Activated CD4-positive, alpha-beta T cell treated with anti-CD3 and anti-CD28 coated beads, Interleukin-2, amount 50 U/mL, for 16 hours (primary cell): ENCODE measurements around the gene CSTF2T.
"Not testable (repeated sequence)": the region's sequence is repeated elsewhere in the genome, so short reads cannot be mapped to it uniquely, and the experiment has no call there.

Experiments
- DNase-seq: peaks from one replicate; pipeline ENCODE4 v3.0.0-alpha.2; 2020

The CSTF2T gene

DNA sequence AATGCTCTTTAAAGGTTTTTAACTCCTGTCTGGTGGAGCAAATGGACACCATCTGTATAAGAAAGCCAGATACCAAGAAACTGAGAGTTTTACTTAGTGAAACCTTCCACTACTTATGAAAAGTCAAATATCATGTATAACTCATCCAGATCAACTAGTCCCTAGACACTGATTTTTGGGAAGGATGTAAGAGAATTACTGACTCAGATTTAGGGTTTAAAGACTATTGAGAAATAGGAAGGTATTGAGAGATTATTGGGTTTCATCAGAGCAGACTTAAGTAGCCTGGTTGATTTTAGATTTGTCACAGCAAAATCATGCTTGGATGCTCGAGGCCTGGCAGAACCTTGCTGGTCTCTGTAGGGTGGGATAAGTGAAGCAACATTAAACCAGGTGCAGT is 3.1 kb downstream of the CSTF2T start:
- DNase-seq: no peak

GRCh38 chr10:51694086-51694768 is 5.2 kb downstream of the CSTF2T start:
- no peak for DNase-seq

GRCh38 chr10:51691135-51691534 is 8.3 kb downstream of the CSTF2T start:
- no peak for DNase-seq

DNA sequence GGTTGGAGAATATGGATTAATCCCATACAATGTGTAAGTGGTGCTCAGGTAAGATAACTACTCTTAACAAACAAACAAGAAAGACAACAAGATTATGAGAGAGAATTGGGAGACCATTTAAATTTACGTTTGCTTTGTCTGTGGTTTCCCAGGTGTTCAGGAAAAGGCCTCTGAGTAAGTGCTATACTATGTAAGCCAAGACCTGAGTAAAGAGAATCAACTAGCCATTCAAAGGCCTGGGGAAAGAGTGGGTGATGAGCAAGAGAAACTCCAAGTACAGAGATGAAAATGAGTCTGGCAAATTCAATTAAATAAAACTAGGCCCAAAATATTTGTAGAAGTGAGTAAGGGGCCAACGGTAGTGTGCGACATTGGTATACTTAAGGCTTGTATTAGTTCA is 9.9 kb downstream of the CSTF2T start:
- no peak for DNase-seq

DNA sequence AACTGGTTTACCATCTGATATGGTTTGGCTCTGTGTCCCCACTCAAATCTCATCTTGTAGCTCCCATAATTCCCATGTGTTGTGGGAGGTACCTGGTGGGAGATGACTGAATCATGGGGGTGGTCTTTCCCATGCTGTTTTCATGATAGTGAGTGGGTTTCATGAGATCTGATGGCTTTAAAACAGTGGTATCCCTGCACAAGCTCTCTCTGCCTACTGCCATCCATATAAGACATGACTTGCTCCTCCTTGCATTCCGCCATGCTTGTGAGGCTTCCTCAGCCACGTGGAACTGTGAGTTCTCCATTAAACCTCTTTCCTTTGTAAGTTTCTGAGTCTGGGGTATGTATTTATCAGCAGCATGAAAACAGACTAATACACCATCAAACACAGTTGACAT is 10.6 kb downstream of the CSTF2T start:
- not testable (repeated sequence) for DNase-seq

DNA sequence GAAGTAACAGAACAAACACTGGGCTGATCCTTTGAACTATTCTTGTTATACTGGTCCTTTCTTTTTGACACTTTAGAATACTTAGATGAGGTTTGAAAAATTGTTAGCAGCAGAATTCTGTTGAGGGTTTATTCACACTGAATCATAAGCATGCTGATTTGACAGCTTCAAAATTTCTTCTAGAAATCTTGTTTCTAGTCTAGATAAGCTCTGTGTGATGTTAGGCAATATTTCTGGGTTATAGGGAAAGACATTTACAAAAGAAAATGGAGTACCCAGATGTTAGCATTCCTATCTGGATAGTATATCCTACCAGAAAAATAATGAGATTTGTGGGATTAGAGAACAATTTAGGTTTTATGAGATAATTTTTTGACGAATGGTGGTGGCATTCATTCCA is 12.1 kb downstream of the CSTF2T start:
- no peak for DNase-seq

DNA sequence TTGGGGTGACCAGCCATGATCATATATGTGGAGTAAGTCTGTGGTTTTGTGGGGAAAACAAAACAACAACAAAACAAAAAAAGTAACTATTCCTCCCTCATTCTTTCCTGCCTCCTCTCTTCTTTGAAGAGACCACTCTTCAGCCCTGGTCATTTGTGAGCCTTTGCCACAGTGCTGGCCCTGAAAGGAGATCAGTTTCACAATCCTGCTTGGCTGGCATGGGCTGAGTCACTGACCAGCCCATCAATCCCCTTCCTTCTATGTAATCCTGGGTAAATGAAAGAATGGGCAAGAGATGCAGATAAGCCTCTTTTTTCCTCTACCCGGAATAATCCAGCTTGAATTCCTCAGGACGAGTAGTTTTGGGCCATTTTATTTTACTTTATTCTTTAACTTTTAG is 13.6 kb downstream of the CSTF2T start:
- DNase-seq: no peak

DNA sequence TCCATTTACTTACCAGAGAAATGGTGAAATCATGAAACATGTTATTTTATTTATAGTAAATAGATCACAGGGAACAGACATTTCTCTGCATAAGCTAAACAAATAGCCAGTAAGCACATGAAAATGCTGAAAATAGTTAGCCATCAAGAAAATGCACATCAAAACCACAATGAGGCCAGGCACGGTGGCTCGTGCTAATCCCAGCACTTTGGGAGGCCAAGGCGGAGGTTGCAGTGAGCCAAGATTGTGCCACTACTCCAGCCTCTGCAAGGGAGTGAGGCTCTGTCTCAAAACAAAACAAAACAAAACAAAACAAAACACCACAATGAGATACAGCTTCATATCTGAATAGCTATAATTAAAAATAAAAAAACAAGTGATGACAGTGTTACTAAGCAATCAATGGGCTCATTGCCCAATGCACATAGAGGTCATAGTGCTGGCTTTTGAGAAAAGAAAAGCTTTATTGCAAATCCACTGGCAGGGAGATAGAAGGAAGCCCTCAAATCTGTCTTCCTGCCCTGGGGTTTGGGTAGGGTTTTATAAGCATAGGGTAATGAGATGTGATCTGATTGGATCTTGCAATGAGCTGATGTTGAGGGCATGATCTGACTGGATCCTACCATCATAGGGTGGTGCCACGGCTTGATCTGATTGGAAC is 16.2 kb downstream of the CSTF2T start:
- no peak for DNase-seq

GRCh38 chr10:51679841-51680240 is 19.6 kb downstream of the CSTF2T start:
- no peak for DNase-seq

GRCh38 chr10:51675088-51675487 is 24.3 kb downstream of the CSTF2T start:
- no peak for DNase-seq

GRCh38 chr10:51672039-51672535 is 27.3 kb downstream of the CSTF2T start:
- DNase-seq: no peak

GRCh38 chr10:51669041-51669440 is 30.4 kb downstream of the CSTF2T start:
- DNase-seq: no peak

- no peak for DNase-seq
These were observed 31.1 kb downstream of the CSTF2T start for GRCh38 chr10:51668336-51668689.

DNA sequence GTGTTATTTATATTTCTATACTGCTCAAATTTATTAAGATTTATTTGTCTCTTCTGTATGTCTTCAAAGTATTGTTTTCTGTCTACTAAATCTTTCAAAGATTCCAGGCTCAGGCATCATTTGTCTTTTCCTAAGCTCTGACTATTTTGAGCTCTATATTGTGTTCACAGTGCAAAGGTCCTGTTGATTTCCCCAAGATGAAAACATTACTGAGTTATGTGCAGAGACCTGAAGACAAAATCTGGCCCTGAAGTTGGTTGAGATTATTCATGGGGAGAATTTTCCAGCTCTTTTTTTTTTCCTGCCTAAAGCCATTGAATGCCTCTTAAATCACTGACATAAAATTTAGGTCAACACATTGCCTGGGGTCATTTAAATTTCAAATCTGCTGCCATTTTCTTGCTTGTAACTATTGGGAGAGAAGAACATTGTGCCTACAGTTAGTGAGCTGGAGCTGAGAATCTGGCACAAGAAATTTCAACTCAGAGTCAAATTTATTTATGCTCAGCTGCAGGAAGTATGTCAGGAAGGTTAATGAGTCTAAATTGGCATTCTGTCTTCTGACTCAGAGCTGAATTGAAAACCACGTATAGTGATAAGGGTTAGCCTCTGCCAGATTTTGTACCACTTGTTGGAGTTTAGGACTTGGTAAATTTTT is 31.6 kb downstream of the CSTF2T start:
- no peak for DNase-seq

DNA sequence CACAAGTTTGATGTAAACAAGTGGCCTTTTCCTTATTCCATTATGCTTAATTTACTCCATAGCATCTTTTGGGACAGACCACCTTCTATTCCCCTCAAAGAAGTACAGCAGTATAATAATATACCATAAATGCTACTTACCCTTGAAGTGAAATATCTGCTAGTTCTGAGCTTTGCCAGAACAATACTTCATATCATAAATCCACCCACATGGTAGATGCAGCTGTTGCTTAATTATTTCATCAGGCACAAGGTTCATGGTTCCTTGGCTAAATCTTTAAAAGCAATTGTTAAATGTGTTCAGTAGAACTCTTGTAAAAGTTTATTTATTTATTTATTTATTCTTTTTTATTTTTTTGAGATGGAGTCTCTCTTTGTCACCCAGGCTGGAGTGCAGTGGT is 32.9 kb downstream of the CSTF2T start:
- DNase-seq: no peak

- DNase-seq: no peak
These were observed 36.3 kb downstream of the CSTF2T start for GRCh38 chr10:51663086-51663485.

GRCh38 chr10:51659344-51659743 is 40.1 kb downstream of the CSTF2T start:
- no peak for DNase-seq

- DNase-seq: no peak
These were observed 41.4 kb downstream of the CSTF2T start for GRCh38 chr10:51658000-51658399.

GRCh38 chr10:51656503-51656902 is 42.9 kb downstream of the CSTF2T start:
- DNase-seq: no peak

- no peak for DNase-seq
These were observed 44.5 kb downstream of the CSTF2T start for GRCh38 chr10:51654918-51655317.

GRCh38 chr10:51653025-51653424 is 46.4 kb downstream of the CSTF2T start:
- DNase-seq: no peak

GRCh38 chr10:51651063-51651462 is 48.3 kb downstream of the CSTF2T start:
- DNase-seq: no peak

GRCh38 chr10:51649064-51649463 is 50.3 kb downstream of the CSTF2T start:
- no peak for DNase-seq
